BLaER1 (cell line): ENCODE data around the gene ZNF599.

Source experiments
- H3K27ac ChIP-seq: shearing (Covaris generic); formaldehyde crosslinking; 2 replicates; pipeline ENCODE4 v1.8.1; 2022
- H3K27me3 ChIP-seq: shearing (Covaris generic); formaldehyde crosslinking; 2 replicates; pipeline ENCODE4 v1.8.1; 2022
- H3K36me3 ChIP-seq: shearing (Covaris generic); formaldehyde crosslinking; 2 replicates; pipeline ENCODE4 v1.8.1; 2022
- H3K4me1 ChIP-seq: shearing (Covaris generic); formaldehyde crosslinking; 2 replicates; pipeline ENCODE4 v1.8.1; 2022
- H3K4me2 ChIP-seq: shearing (Covaris generic); formaldehyde crosslinking; 2 replicates; pipeline ENCODE4 v1.8.1; 2022
- H3K4me3 ChIP-seq: shearing (Covaris generic); formaldehyde crosslinking; 2 replicates; pipeline ENCODE4 v1.8.1; 2022
- H3K9ac ChIP-seq: shearing (Covaris generic); formaldehyde crosslinking; 2 replicates; pipeline ENCODE4 v1.8.1; 2022
- H3K9me3 ChIP-seq: shearing (Covaris generic); formaldehyde crosslinking; 2 replicates; pipeline ENCODE4 v1.8.1; 2022
- H4K20me1 ChIP-seq: shearing (Covaris generic); formaldehyde crosslinking; 2 replicates; pipeline ENCODE4 v1.8.1; 2022
- Cebpa-rat ChIP-seq: shearing (Covaris generic); IDR thresholded peaks from 2 replicates; pipeline ENCODE4 v1.8.1; 2022

Gene ZNF599

DNA sequence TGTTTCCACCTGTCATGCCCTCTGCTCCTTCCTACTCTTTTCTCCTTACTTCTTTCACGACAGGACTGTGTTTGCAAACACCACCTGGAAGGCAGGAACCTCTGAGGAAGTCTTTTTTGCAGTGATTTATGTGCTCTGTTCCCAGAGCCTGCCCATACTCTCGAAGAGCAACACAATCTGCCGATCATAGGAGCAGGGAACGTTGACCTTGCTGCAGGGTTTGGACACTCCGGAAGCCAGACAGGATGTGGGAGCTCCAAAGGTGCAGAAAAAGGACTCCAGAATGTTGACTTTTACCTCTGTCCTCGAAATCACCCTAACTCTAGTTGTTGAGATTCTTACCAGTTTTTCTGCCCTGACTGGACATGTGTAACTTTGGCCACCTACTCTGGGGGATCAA, 47.6 kb downstream of the ZNF599 start:
- no peaks in the 10 kb centered on the region for H3K9me3 ChIP-seq
- no peak overlapping the region for H3K4me2 ChIP-seq
- TF ChIP-seq Cebpa-rat, result no peak
- no peak overlapping the region for H3K9ac ChIP-seq
- no peak overlapping the region for H3K27ac ChIP-seq
- no peaks in the 10 kb centered on the region for H3K27me3 ChIP-seq
- H4K20me1 ChIP-seq, result no peaks in the 10 kb centered on the region
- H3K4me1 ChIP-seq, result no peaks in the 10 kb centered on the region
- H3K4me3 ChIP-seq, result no peak overlapping the region
- no peaks in the 10 kb centered on the region for H3K36me3 ChIP-seq

DNA sequence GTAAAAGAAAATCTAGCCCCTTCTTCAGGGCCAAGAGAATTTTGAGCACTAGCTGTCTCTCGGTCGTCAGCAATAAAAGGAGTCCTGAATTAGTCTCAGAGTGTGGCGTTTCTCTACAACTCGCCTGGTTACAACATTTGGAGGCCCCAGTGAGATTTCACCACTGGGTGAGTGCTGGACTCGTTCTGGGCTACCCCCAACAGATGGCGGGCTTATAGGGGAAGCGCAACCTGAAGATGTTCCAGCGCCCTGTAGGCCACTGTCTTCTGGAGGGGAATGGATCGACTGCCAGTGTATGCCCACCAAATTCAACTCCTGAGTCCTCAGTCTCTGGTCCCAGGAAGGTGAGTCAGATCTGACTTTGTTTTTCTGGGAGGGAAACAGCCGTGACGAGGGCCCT, 50.7 kb downstream of the ZNF599 start:
- Histone ChIP-seq H3K9ac (no peak overlapping the region), H3K4me2 (no peak overlapping the region), H3K9me3 (no peaks in the 10 kb centered on the region), H3K27me3 (no peaks in the 10 kb centered on the region), H3K27ac (no peak overlapping the region), H4K20me1 (no peaks in the 10 kb centered on the region), H3K36me3 (no peaks in the 10 kb centered on the region), H3K4me1 (no peaks in the 10 kb centered on the region), H3K4me3 (no peak overlapping the region)
- no peak for TF ChIP-seq Cebpa-rat

DNA sequence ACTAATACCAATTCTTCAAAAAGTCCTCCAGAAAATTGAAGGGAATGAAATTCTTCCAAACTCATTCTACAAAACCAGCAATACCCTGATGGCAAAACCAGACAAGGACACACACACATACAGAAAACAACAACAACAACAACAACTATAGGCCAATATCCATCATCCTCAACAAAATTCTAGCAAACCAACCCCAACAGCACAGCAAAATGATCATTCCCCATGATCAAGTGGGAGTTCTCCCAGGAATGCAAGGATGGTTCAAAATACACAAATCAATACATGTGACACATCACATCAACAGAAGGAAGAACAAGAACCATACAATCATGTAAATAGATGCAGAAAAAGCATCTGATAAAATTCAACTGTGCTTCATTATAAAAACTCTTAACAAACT, 57.7 kb downstream of the ZNF599 start:
- peaks cover 24% of the 10 kb centered on the region for H3K9me3 ChIP-seq
- no peak overlapping the region for H3K9ac ChIP-seq
- H3K4me3 ChIP-seq, result no peak overlapping the region
- no peaks in the 10 kb centered on the region for H4K20me1 ChIP-seq
- H3K27me3 ChIP-seq, result no peaks in the 10 kb centered on the region
- no peak overlapping the region for H3K4me2 ChIP-seq
- H3K4me1 ChIP-seq, result no peaks in the 10 kb centered on the region
- H3K36me3 ChIP-seq, result no peaks in the 10 kb centered on the region
- no peak overlapping the region for H3K27ac ChIP-seq
- no peak for TF ChIP-seq Cebpa-rat

DNA sequence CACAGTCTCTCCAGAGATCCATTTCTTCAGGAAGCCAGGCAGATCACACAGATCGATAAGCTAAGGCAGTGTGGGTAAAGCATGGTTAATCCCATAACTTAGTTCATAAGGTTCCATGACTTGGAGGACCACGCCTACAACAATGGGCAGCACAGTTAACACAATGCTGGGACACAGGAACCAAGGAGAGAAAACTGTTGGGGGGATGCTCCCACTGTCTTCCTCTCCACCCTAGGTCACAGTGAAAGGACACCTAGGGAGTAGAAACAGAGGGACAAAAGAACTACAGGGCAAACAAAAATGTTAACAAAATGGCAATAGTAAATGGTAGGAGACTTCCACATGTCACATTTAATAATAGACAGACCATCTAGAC, 59.8 kb downstream of the ZNF599 start:
- no peaks in the 10 kb centered on the region for H3K36me3 ChIP-seq
- no peaks in the 10 kb centered on the region for H4K20me1 ChIP-seq
- no peak overlapping the region for H3K4me2 ChIP-seq
- H3K27ac ChIP-seq, result no peak overlapping the region
- H3K9ac ChIP-seq, result no peak overlapping the region
- no peaks in the 10 kb centered on the region for H3K27me3 ChIP-seq
- H3K4me1 ChIP-seq, result no peaks in the 10 kb centered on the region
- no peak overlapping the region for H3K4me3 ChIP-seq
- TF ChIP-seq Cebpa-rat, result no peak
- H3K9me3 ChIP-seq, result peaks cover 24% of the 10 kb centered on the region

DNA sequence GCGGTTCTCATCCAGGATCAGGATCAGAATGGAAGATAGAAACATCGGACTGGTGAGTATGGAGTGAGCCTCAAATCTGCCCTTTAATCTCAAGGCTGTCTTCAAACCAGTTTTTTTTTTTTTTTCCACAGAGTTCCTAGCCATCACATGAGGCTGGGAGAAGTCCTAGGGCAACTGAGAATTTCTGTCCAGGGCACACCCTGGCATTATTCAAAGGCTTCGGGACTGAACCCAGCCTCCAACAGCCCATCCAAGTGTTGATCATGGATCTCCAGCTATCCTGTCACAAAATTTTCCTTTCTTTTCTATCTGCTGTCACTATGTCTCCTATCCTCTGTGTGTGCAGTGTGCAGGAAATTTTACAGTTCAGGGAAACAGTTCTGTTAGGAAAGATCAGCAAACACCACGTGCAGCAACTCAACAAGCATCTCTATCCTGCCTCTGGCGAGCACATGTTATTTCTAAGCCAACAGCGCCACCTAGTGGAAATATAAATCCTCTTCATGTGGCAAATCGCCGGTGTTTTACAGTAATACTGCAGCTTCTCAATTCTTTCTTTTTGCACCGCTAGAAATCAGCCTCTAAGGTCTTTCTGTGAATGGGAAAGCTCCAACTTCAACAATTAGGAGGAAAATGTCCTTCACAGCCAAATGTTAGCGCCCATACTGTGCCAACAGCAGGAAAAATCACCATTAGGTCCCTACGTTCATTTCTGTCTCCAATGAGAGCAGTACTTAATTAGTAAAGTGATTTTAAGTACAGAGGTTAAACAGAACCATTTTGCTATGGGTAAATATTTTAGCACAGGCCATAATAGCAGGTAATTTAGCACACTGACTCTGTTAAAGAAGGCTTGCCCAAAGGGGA, 60.4 kb downstream of the ZNF599 start:
- no peak overlapping the region for H3K4me3 ChIP-seq
- no peak overlapping the region for H3K9ac ChIP-seq
- no peaks in the 10 kb centered on the region for H3K4me1 ChIP-seq
- H4K20me1 ChIP-seq, result no peaks in the 10 kb centered on the region
- H3K9me3 ChIP-seq, result peaks cover 28% of the 10 kb centered on the region
- no peak for TF ChIP-seq Cebpa-rat
- H3K27me3 ChIP-seq, result no peaks in the 10 kb centered on the region
- no peak overlapping the region for H3K27ac ChIP-seq
- no peaks in the 10 kb centered on the region for H3K36me3 ChIP-seq
- H3K4me2 ChIP-seq, result no peak overlapping the region

DNA sequence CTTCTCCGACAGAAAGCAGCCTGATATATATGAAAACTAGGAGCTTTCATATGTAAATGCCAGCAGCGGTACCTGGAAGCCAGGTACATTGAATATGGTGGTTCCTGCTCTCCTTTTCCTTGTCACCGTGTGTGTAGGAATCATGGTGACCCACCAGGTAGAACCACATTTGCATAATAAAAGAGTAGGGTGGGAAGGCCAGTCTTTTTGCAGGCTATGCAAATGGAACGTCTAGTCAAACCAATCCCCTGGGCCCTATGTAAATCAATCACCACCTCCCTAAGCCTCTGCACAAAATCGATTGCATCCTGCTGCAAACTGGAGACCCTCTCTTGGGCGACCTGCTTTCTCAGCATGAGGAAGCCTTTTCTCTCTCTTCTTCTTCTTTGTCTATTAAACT, 61.1 kb downstream of the ZNF599 start:
- no peak overlapping the region for H3K4me3 ChIP-seq
- no peak for TF ChIP-seq Cebpa-rat
- H3K27ac ChIP-seq, result no peak overlapping the region
- H3K9ac ChIP-seq, result no peak overlapping the region
- H3K36me3 ChIP-seq, result no peaks in the 10 kb centered on the region
- no peak overlapping the region for H3K4me2 ChIP-seq
- H3K9me3 ChIP-seq, result peaks cover 35% of the 10 kb centered on the region
- H4K20me1 ChIP-seq, result no peaks in the 10 kb centered on the region
- no peaks in the 10 kb centered on the region for H3K4me1 ChIP-seq
- no peaks in the 10 kb centered on the region for H3K27me3 ChIP-seq
